ENCODE data around the gene MMP17. TPM values are rescaled to one million over a fixed set of nuclear protein-coding genes. Genes with fewer than 3 reads are reported as not detected.

Gene MMP17
- total RNA-seq, 2 donors from 2014 or later = 1.3 to 1.9 TPM

DNA sequence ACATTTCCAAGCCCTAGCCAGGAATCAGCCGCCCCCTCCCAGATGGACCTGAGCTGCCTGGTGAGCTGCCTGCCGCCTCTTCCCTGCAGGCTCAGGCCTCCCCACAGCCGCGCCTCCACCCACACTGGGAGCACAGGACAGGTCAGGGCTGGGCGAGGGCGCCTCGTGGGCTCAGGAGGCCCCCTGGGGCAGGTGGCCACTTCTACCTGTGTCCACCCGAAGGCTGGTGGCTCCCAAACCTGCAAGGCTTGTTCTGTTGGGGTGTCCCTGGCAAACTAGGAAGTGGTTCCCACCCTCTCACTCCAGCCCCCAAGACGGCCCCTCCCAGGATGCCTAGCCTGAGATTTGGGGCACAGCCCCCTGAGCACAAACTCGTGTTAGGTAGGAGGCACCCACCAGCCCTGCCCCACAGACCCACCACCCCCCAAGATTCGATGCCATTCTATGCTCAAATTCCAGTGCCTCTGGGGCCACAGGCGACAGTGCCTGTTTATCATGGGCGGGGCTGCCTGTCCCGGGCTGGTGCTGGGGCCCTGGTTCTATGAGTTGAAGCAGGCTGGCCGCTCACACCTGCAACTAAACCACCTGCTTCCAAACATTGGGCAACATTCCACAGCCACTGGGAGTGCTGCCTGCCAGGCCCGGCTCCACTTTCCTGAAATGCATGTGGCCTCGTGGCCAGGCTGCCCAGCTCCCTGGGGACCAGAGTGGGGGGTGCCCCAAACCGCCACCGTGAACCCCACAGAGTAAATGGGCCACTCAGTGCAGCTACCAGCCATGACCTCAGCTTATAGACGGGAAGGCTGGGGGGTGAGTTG is 6.8 kb downstream of the MMP17 start:
- Histone ChIP-seq H3K36me3 (no peaks in the 10 kb centered on the region), H3K4me1 (no peaks in the 10 kb centered on the region), H3K27ac (no peak overlapping the region), H3K9me3 (no peaks in the 10 kb centered on the region), H3K27me3 (peaks cover 14% of the 10 kb centered on the region), H3K4me3 (no peak overlapping the region), H3K9ac (ENCODE audit: low read depth in 2 of 2, low read length in 2 of 2) (no peak overlapping the region)
- intact Hi-C loops (cut with DNase I) = no loop called here
- DNase-seq = no peak
- TF ChIP-seq, protein P1, sequence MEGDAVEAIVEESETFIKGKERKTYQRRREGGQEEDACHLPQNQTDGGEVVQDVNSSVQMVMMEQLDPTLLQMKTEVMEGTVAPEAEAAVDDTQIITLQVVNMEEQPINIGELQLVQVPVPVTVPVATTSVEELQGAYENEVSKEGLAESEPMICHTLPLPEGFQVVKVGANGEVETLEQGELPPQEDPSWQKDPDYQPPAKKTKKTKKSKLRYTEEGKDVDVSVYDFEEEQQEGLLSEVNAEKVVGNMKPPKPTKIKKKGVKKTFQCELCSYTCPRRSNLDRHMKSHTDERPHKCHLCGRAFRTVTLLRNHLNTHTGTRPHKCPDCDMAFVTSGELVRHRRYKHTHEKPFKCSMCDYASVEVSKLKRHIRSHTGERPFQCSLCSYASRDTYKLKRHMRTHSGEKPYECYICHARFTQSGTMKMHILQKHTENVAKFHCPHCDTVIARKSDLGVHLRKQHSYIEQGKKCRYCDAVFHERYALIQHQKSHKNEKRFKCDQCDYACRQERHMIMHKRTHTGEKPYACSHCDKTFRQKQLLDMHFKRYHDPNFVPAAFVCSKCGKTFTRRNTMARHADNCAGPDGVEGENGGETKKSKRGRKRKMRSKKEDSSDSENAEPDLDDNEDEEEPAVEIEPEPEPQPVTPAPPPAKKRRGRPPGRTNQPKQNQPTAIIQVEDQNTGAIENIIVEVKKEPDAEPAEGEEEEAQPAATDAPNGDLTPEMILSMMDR (IDR thresholded peaks at IDR 0.05) = no peak

GRCh38 chr12:131835616-131836171 is 7.5 kb downstream of the MMP17 start:
- Histone ChIP-seq H3K36me3 (no peaks in the 10 kb centered on the region), H3K4me1 (no peaks in the 10 kb centered on the region), H3K4me3 (no peak overlapping the region), H3K9me3 (no peaks in the 10 kb centered on the region), H3K27me3 (peaks cover 7% of the 10 kb centered on the region), H3K9ac (ENCODE audit: low read depth in 2 of 2, low read length in 2 of 2) (no peak overlapping the region), H3K27ac (no peak overlapping the region)
- TF ChIP-seq, protein P1 (IDR thresholded peaks at IDR 0.05) = no peak
- DNase-seq = no peak
- intact Hi-C loops (cut with DNase I) = no loop called here

DNA sequence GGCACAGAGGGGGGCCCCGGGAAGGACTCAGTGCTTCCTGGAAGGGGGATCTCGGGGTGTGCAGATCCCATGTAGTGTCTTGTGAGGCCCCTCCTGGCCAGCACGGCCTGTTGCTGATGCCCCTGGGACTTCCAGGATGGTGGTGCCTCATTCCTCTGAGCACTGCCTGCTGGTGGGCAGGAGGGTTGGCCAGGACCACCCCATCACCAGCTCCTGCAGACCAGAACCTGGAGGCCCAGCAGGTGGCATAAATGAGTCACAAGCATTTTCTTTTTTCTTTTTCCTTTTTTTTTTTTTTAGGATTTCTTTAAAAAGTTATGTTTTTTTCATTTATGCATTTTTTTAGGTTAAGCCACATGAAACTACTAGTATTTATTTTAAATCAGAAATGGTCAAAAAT is 8.0 kb downstream of the MMP17 start:
- Histone ChIP-seq H3K27me3 (peaks cover 3% of the 10 kb centered on the region), H3K36me3 (no peaks in the 10 kb centered on the region), H3K27ac (no peak overlapping the region), H3K4me3 (no peak overlapping the region), H3K9ac (ENCODE audit: low read depth in 2 of 2, low read length in 2 of 2) (no peak overlapping the region), H3K4me1 (no peaks in the 10 kb centered on the region), H3K9me3 (no peaks in the 10 kb centered on the region)
- TF ChIP-seq, protein P1 (IDR thresholded peaks at IDR 0.05) = no peak
- intact Hi-C loops (cut with DNase I) = no loop called here
- no peak for DNase-seq

- H3K9ac ChIP-seq (ENCODE audit: low read depth in 2 of 2, low read length in 2 of 2) = no peak overlapping the region
- intact Hi-C loops (cut with DNase I) = no loop called here
- no peak for DNase-seq
Observed at GRCh38 chr12:131836714-131837397, 8.7 kb downstream of the MMP17 start.

More at GRCh38 chr12:131836714-131837397, 8.7 kb downstream of the MMP17 start:
- H3K9me3 ChIP-seq = no peaks in the 10 kb centered on the region
- H3K27ac ChIP-seq = no peak overlapping the region
- H3K27me3 ChIP-seq = no peaks in the 10 kb centered on the region
- no peaks in the 10 kb centered on the region for H3K4me1 ChIP-seq
- H3K36me3 ChIP-seq = no peaks in the 10 kb centered on the region
- no peak overlapping the region for H3K4me3 ChIP-seq
- TF ChIP-seq, protein P1 (IDR thresholded peaks at IDR 0.05) = no peak

Data from colonic mucosa (tissue), 4 donors.